ENCODE results near the gene IFT80.
"Not testable (repeated sequence)": the region's sequence is repeated elsewhere in the genome, so short reads cannot be mapped to it uniquely, and the experiment has no call there.

The IFT80 gene

GRCh38 chr3:160259589-160259988 lies 139.4 kb downstream of the IFT80 start:
- no peak for FAIRE-seq

- no peak for FAIRE-seq
Observed at GRCh38 chr3:160257606-160258005, 141.4 kb downstream of the IFT80 start.

- no peak for FAIRE-seq
Observed at GRCh38 chr3:160253298-160253697, 145.7 kb downstream of the IFT80 start.

GRCh38 chr3:160247766-160248165 lies 151.3 kb downstream of the IFT80 start:
- no peak for FAIRE-seq

GRCh38 chr3:160245261-160245800 lies 153.7 kb downstream of the IFT80 start:
- no peak for FAIRE-seq

- FAIRE-seq, result not testable (repeated sequence)
Observed at GRCh38 chr3:160240719-160241118, 158.3 kb downstream of the IFT80 start.

GRCh38 chr3:160232014-160232413 lies 167.0 kb downstream of the IFT80 start:
- no peak for FAIRE-seq

GRCh38 chr3:160227419-160227818 lies 171.6 kb downstream of the IFT80 start:
- no peak for FAIRE-seq

GRCh38 chr3:160226026-160226907 lies 172.8 kb downstream of the IFT80 start:
- no peak for FAIRE-seq

- FAIRE-seq, result no peak
Observed at GRCh38 chr3:160225176-160226025, 173.6 kb downstream of the IFT80 start, which contains the start of gene C3orf80. Gene C3orf80, plus strand, starts transcription at chr3:160225422. Its CDS starts 214 bp downstream, at chr3:160225636.

- FAIRE-seq, result no peak
Observed at GRCh38 chr3:160224811-160225175, 174.2 kb downstream of the IFT80 start.

- no peak for FAIRE-seq
Observed at GRCh38 chr3:160224256-160224655, 174.8 kb downstream of the IFT80 start.

- no peak for FAIRE-seq
Observed at GRCh38 chr3:160221019-160221418, 178.0 kb downstream of the IFT80 start.

GRCh38 chr3:160220038-160220437 lies 179.0 kb downstream of the IFT80 start:
- no peak for FAIRE-seq

GRCh38 chr3:160218136-160218535 lies 180.9 kb downstream of the IFT80 start:
- FAIRE-seq, result no peak

GRCh38 chr3:160217675-160218074 lies 181.3 kb downstream of the IFT80 start:
- no peak for FAIRE-seq

GRCh38 chr3:160213191-160213590 lies 185.8 kb downstream of the IFT80 start:
- no peak for FAIRE-seq

GRCh38 chr3:160210799-160211221 lies 188.2 kb downstream of the IFT80 start:
- FAIRE-seq, result no peak

- no peak for FAIRE-seq
Observed at GRCh38 chr3:160210341-160210740, 188.7 kb downstream of the IFT80 start.
